Measurements from ENCODE around the gene GPR35.

The GPR35 gene

GRCh38 chr2:240603081-240603835, 22.0 kb upstream of the GPR35 start:
- no peak for DNase-seq (ENCODE audit: low spot score)

- no peak for DNase-seq (ENCODE audit: low spot score)
Measured at GRCh38 chr2:240603846-240604245, 21.4 kb upstream of the GPR35 start.

- no peak for DNase-seq (ENCODE audit: low spot score)
Measured at GRCh38 chr2:240604291-240604938, 20.9 kb upstream of the GPR35 start.

DNA sequence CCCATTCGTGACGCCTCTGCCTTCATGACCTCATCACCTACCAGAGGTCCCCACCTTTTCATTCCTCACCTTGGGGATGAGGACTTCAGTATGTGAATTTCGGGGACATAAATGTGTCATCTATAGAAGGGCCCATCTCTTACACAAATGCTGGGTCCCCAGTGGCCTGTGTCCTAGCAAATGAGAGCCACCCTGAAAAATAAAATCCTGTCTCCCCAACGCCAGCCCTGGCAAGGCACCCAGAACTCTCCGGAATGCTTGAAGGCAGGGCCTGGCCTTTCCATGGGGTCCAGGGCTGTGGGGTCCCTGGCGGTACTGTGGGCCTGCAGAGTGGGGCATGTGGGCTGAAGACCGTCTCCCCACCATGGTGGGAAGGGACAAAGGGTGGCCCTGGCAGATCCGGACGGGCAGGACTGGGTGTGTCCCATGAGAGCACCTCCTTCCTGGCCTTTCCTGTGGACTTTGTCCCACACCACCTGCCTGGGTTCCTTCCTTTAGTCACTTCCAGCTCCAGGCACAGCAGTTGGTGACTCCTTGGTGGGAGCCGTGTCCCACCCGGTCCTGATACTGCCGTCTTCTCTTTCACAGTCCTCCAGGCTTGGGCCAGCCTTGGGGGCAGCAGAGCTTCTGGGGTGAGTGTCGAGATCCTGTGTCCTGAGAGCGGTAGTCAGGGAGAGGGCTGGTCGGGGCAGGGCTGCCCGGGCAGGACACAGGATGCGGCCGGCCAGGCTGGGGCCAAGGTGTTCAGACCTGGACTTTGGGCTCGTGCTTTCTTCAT, 20.2 kb upstream of the GPR35 start:
- DNase-seq (ENCODE audit: low spot score), result no peak

DNA sequence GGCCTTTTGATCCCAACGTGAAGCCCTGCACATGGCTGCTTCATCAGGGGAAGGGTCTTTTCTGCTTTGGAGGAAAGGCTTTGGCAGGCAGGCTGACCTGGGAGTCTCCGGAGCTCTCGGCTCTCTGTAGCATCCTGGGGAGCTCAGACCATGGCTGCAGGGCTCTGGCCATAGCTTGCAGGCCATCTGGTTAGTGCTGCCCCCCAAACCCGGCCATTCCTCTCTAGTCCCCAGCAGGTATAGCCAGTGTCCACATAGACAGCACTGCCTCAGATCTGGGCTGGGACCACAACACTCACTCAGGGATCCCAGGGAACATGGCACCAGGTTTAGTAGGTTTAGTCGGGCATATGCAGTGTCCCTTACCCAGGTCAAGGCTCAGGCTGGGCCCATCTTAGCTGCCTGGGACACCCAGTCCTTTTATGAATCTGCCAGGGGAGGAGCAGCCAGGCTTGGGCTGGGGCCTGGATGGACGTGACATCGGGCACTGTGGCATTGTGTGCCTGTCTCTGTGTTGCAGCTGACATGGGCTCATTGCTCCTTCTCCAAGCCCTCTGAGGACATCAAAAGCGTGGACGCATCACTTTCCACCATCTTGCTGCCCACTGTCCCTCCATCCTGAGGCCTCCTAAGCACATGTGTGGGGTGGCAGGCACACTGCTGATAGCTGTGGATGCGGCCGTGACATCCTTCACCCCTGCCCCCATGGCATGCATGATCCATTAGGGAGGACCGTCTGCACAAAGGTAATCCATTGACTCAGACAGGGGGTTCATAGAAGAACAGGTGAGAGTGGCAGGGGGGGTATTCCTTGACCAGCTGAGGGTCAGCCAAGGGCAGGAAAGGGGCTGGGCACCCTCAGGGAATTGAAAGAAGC, 19.2 kb upstream of the GPR35 start:
- DNase-seq (ENCODE audit: low spot score), result no peak

GRCh38 chr2:240611601-240612210, 13.6 kb upstream of the GPR35 start:
- no peak for DNase-seq (ENCODE audit: low spot score)

DNA sequence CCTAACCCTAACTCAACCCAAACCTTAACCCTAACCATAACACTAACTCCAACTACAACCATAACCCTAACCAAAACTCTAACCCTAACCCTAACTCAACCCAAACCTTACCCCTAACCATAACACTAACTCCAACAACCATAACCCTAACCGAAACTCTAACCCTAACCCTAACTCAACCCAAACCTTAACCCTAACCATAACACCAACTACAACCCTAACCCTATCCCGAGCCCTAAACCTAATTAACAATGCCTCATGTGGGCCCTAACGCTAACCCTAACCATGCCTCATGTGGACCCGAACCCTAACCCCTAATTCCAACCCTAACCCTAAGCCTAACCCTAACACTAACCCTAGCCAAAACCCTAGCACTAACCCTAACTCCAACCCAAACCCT, 11.5 kb upstream of the GPR35 start:
- no peak for DNase-seq (ENCODE audit: low spot score)

- DNase-seq (ENCODE audit: low spot score), result no peak
Measured at GRCh38 chr2:240614391-240614790, 10.9 kb upstream of the GPR35 start.

DNA sequence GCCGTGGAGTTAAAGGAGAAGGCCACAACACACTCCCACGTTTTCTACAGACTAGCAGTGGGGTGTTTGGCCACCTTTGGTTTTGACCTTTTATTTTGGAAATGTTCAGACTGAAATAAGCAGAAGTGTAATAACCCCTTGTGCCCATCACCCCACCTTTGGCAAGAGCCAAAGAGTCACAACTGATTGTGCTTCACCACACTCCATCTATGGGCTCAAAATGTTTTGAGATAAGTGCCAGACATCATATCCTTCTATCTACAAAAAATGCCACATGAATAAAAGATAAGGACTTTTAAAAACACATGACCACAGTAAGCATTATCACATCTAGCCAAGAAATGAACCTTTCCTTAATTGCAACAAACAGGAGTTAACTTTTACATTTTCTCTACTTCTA, 9.9 kb upstream of the GPR35 start:
- no peak for DNase-seq (ENCODE audit: low spot score)

GRCh38 chr2:240615820-240616547, 9.3 kb upstream of the GPR35 start:
- no peak for DNase-seq (ENCODE audit: low spot score)

DNA sequence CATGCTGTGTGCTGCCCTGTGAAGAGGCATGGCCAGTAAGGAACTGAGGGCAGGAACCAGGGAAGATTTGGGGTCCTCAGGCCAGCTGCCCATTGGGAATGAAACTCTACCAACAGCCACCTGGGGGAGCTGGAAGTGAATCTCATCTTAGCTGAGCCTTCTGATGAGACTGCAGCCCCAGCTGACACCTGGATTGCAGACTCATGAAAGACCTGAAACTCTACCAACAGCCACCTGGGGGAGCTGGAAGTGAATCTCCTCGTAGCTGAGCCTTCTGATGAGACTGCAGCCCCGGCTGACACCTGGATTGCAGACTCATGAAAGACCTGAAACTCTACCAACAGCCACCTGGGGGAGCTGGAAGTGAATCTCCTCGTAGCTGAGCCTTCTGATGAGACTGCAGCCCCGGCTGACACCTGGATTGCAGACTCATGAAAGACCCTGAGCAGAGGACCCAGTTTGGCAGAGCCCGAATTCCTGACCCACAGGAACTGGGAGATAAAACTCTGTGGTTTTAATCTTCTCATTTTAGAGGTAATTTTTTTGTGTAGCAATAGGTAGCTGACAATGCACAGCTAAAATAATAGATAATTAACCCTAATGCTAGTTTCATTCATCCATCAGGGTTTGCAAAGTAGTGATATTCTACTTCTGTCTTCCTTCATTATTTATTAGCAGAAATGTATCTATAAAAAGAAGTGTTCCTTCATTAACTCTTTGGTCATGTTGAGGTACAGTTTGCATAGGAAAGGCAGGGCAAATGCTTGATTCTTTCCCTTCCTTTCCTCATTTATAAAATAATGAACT, 8.2 kb upstream of the GPR35 start:
- DNase-seq (ENCODE audit: low spot score), result peak; percentile 47

GRCh38 chr2:240618776-240619175, 6.5 kb upstream of the GPR35 start:
- DNase-seq (ENCODE audit: low spot score), result no peak

DNA sequence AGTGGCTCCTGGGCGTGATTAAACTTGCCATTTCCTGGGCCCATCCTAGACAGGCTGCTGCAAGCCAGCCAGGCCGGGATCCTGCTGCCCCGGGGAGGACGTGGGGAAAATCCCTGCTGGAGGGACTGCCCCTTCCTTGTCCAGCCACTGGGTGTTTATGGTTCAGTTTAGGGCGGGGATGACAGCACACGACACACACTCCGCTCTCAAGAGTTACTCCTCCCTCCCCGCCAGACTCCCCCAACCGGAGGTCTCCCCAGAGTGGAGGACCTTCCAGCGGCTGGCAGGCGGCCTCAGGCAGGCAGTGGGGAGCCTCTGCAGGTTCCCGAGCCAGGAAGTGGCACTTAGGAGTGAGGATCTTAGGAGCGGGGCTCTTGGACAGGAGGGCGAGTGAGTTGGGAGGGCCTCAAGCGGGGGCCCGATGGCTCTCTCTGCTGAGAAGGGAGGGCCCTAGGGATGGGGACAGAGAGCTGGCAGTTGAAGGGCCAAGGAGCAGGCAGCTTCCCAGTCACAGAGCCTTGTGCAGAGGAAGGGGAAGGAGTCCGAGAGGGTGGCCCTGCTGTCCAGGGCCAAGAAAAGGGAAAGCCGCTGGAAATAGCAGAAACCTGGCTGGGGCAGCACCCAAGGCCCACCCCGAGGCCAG, 5.7 kb upstream of the GPR35 start:
- no peak for DNase-seq (ENCODE audit: low spot score)

DNA sequence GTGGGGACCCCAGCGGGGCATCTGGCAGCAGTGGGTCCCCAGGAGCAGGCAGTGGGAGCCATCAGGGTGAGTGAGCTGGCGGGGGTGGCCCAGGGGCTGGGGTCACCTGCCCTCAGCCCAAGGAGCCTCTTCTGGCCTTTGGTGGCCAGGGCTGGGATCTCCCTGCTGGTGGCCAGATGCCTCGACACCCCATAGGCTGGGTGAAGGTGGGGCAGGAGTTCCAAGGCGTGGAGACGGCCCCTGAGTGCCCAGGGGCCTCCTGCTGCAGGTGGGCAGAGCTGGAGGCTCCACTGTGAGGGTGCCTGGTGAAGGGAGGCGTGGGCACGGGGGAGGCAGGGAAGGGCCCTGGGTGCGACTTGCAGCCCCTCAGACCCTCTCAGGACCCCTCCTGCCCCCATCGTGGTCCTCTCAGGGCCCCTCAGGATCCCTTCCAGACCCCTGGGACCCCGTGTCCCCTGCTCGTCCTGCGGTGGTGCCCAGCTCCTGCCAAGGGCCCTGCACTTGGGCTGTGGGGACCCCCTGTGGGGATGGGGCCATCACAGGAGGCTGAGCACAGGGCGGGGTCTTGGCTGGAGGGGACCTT, 5.0 kb upstream of the GPR35 start:
- no peak for DNase-seq (ENCODE audit: low spot score)

DNA sequence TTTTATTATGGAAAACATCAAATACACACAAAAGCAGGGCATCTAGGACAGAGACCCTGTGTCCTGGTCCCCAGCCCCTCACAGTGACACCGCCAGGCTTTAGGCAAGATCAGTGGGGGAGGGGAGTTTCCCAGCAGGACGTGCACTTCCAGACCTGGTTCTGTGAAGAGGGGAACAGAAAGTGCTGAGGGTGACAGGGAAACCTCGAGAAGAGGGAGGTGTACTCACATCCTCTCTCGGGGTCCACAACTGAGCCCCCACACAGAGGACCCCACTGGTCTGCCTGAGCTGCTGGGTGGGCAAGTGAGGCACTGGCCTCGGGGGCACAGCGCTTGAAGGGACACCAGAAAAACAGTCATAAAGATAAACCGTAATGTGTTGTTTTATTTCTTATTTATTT, 4.4 kb upstream of the GPR35 start:
- no peak for DNase-seq (ENCODE audit: low spot score)

DNA sequence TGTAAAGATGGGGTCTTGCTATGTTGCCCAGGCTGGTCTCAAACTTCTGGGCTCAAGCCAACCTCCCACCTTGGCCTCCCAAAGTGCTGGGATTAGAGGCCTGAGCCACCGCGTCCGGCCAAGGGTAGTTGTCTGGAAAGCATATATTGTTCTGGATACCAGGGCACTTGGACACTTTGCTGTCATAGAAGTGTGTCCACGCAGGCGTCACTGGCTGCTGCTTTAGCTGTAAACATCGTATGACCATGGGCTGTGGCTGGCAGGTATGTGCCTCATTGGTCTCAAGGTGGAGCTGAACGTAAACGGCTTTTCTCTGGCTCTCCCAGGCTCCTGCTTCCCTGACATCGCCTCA, 3.2 kb upstream of the GPR35 start:
- no peak for DNase-seq (ENCODE audit: low spot score)

DNA sequence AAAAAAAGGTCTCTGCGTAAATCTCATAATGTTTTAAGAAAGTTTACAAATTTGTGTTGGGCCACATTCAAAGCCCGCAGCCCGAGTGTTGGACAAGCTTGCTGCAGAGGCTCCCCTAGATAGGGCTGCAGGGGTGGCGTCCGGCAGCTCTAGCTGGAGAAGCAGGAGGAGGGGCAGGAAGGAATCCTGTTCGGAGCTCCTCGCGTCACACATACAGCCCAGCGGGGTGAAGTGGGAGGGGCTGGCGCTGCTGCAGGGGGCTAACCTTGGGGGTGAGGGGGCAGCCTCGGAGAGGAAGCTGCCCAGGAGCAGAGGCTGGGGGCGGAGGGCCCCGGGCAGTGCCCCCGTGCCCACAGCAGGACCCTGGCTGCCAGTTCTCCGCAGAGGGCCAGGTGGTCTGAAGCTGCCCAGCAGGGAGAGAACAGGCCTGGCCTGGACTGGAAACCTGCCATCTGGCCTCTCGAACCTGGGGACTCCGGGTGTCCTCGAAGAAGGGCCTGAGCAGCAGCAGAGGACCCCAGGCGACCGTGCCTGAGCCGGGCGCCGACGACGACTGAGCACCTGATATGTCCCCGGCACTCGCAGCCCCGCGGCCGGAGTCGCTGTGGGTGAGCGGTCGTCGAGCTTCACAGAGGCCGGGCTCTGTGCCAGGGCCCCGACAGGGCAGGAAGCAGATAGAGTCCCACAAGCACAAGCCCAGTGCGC, 2.6 kb upstream of the GPR35 start:
- DNase-seq (ENCODE audit: low spot score), result no peak

DNA sequence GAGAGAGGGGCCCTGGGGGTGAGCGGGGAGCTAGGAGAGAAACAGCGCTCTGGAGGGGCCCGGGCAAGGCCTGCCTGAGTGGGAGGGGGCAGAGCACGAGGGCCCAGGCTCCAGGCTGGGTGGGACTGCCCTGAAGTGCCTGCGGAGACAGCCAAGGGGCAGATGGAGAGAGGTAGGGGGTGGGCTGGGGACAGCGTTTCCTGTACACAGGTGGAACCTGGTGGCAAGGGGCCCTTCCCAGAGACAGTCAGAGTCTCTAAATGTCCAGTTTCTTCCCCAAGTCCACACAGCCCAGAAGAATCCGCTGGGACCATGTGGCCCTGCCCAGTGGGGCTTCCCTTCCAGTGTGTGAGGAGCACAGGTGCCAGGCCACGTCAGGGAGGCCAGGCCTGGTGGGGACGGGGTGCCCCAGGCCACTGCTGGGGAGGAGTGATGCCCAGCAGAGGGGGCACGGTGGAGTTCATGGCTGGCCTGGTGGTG, 1.7 kb upstream of the GPR35 start:
- no peak for DNase-seq (ENCODE audit: low spot score)
